ENCODE data around the gene PDE3A.

Gene PDE3A

DNA sequence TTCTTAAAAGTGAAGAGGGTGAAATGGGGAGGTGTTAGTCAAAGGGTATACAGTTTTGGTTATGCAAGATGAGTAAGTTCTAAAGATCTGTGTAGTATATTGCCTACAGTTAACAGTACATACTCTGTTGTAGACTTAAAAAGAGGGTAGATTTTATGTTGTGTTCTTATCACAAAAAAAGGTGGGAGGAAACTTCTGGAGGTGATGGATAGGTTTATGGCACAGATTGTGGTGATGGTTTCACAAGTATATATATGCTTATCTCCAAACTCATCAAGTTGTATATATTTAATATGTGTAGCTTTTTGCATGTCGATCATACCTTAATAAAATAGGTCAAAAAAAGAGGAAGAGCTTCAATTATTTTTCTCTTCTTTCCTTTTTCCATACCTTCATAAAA is 64.0 kb downstream of the PDE3A start:
- no peak overlapping the region for H3K27ac ChIP-seq
- TF ChIP-seq, protein P1, sequence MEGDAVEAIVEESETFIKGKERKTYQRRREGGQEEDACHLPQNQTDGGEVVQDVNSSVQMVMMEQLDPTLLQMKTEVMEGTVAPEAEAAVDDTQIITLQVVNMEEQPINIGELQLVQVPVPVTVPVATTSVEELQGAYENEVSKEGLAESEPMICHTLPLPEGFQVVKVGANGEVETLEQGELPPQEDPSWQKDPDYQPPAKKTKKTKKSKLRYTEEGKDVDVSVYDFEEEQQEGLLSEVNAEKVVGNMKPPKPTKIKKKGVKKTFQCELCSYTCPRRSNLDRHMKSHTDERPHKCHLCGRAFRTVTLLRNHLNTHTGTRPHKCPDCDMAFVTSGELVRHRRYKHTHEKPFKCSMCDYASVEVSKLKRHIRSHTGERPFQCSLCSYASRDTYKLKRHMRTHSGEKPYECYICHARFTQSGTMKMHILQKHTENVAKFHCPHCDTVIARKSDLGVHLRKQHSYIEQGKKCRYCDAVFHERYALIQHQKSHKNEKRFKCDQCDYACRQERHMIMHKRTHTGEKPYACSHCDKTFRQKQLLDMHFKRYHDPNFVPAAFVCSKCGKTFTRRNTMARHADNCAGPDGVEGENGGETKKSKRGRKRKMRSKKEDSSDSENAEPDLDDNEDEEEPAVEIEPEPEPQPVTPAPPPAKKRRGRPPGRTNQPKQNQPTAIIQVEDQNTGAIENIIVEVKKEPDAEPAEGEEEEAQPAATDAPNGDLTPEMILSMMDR (IDR thresholded peaks at IDR 0.05), result no peak
- no peak for DNase-seq (ENCODE audit: low spot score)
- no peak overlapping the region for H3K4me3 ChIP-seq

DNA sequence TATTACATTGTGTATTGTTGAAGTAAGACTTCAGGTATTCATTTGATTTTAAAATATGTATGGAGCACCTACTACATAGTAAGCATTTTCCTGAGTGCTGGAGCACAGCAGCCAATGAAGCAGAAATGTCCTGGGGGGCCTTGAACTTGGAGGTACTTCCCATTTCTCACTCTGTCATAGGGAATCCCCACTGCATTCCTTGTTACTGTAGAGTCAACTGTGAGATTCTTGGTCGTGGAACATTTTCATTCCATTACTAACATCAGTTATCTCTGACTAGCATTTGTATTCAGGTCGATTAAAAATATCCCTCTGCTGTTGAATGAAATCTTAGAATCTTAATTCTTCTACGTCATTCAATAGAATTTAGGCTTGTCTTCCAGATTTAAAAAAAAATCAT is 66.7 kb downstream of the PDE3A start:
- TF ChIP-seq, protein P1 (IDR thresholded peaks at IDR 0.05), result no peak
- no peak overlapping the region for H3K4me3 ChIP-seq
- DNase-seq (ENCODE audit: low spot score), result no peak
- peak overlapping the region; percentile 60 to 64 for H3K27ac ChIP-seq

DNA sequence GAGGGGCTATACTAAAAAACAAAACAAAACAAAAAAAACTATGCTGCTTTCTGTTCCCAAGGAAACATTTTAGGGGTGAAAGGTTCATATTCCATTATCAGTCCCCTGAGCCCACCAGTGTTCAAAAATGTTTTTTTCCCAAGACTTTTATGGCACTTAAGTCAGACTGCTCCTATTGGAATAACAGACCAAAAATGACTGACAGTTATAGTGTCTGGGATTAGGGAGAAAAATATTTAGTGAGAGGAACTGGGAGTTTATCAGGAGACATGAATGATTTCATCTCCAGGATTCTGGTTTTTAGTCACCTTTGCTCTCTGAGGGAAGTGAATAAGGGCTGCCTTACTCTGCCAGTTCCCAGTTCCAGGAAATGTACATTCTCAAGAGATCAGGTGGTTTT is 68.0 kb downstream of the PDE3A start:
- TF ChIP-seq, protein P1 (IDR thresholded peaks at IDR 0.05), result no peak
- Histone ChIP-seq H3K4me3 (peak overlapping the region; percentile 11), H3K27ac (peak overlapping the region; percentile 60 to 64)
- no peak for DNase-seq (ENCODE audit: low spot score)

DNA sequence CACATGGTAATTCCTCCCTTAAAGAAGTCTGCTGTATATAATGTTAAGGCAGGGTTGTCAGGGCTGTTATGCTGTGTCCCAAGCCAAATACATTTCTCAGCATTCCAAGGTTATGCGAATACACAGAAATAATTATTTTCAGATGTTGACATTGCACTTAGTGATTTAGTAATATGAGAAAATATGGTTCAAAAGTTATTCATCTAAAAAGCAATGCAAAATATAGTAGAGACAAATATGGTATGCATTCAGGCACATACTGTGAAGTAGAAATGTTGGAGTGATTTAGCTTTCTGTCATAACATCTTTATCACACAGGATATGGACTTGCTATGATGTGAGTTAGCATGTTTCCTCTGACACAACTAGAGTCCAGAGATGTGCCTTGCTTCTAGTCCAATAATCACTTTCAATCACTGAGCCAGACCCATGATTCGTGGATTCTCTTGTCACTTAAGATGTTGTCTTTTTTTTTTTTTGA is 70.0 kb downstream of the PDE3A start:
- Histone ChIP-seq H3K27ac (peak overlapping the region; percentile 16 to 50), H3K4me3 (no peak overlapping the region)
- no peak for DNase-seq (ENCODE audit: low spot score)
- TF ChIP-seq, protein P1 (IDR thresholded peaks at IDR 0.05), result no peak

DNA sequence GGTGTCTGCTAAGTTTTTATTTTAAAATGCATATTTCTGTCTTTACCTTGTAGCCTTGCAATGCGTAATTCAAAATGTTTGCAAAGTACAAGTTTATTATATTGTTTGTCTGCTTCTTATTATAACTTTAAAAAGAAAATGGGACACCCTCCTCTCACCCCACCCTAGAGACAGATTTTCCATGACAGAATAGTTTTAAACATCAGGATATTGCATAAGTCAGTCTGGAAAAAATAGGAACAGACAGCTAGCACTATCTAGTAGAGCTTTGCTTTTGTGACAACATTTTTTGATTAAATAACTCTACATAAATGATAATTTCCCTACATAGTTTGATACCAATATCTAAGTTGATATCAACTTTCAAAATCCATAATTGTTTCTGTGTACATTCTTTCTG is 71.3 kb downstream of the PDE3A start:
- peak overlapping the region; percentile 58 to 68 for H3K27ac ChIP-seq
- no peak for DNase-seq (ENCODE audit: low spot score)
- TF ChIP-seq, protein P1 (IDR thresholded peaks at IDR 0.05), result no peak
- H3K4me3 ChIP-seq, result peak overlapping the region; percentile 25

DNA sequence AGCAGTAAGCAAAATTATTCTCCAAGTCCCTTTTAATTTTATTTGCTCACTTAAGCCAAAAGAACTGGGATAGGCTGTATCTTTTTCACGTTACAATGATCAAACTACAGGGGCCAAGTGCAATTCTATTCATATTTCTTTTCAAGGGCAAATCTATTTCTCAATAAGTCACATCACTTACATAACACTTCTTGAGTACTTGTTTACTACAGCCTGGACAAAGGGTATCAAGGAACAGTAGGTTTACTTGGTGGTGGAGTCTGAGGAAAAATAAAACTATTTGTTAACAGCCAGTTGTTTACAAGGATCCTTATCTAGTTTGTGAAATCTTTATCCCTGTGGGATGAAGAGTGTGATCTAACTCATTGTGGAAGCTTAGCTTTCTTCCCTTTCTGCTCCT is 72.1 kb downstream of the PDE3A start:
- Histone ChIP-seq H3K27ac (peak overlapping the region; percentile 58 to 68), H3K4me3 (peak overlapping the region; percentile 25)
- DNase-seq (ENCODE audit: low spot score), result no peak
- TF ChIP-seq, protein P1 (IDR thresholded peaks at IDR 0.05), result no peak

DNA sequence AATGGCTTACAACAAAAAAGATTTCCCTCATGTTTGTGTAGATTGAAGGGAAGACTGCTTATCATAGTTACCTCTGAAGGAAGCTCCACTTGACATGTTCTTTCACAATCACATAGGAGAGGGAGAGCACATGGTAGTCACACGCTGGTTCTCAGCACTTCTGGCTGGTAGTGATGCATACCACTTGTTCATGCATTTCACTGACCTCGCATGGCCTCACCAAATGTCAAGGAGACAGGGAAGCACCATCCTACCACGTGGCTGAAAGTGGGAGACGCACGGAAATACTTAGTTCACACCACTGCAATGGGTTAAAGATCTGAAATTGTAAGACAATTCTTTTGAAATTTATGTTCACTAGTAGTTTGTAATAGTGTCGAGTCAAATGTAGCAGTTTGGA is 74.0 kb downstream of the PDE3A start:
- TF ChIP-seq, protein P1 (IDR thresholded peaks at IDR 0.05), result no peak
- H3K27ac ChIP-seq, result peak overlapping the region in 1 of 2 donors; percentile 47
- no peak for DNase-seq (ENCODE audit: low spot score)
- H3K4me3 ChIP-seq, result no peak overlapping the region

Measured in coronary artery (tissue), 2 donors.